Gastrocnemius medialis (tissue), 4 donors: ENCODE data around the gene GNAI3.

ENCODE experiments used
- POLR2A ChIP-seq, 2 donors: fragments of 450-650 bp; IDR thresholded peaks; one replicate each; pipeline ENCODE4 v1.6.1; 2017; ENCODE audit warnings: antibody characterized with exemption in 2 of 2, mild to moderate bottlenecking in 2 of 2, moderate library complexity in 2 of 2
- TF ChIP-seq, protein P1 (sequence below), 5 experiments: fragments of 450-650 bp in 3 of 5; fragments of 200-600 bp in 2 of 5; sonication (generic) in 2 of 5; IDR thresholded peaks in 4 of 5; conservative IDR thresholded peaks in 1 of 5; 1 replicate in 4 of 5; 2 replicates in 1 of 5; pipeline ENCODE4 v1.5.1; 2016 to 2019; ENCODE audit warnings: antibody characterized with exemption in 5 of 5, mild to moderate bottlenecking in 3 of 5, moderate library complexity in 3 of 5

GRCh38 chr1:109616391-109616790 lies 68.0 kb downstream of the GNAI3 start:
- TF ChIP-seq POLR2A (IDR thresholded peaks at IDR 0.05): no peak
- TF ChIP-seq, protein P1, sequence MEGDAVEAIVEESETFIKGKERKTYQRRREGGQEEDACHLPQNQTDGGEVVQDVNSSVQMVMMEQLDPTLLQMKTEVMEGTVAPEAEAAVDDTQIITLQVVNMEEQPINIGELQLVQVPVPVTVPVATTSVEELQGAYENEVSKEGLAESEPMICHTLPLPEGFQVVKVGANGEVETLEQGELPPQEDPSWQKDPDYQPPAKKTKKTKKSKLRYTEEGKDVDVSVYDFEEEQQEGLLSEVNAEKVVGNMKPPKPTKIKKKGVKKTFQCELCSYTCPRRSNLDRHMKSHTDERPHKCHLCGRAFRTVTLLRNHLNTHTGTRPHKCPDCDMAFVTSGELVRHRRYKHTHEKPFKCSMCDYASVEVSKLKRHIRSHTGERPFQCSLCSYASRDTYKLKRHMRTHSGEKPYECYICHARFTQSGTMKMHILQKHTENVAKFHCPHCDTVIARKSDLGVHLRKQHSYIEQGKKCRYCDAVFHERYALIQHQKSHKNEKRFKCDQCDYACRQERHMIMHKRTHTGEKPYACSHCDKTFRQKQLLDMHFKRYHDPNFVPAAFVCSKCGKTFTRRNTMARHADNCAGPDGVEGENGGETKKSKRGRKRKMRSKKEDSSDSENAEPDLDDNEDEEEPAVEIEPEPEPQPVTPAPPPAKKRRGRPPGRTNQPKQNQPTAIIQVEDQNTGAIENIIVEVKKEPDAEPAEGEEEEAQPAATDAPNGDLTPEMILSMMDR (IDR thresholded peaks at IDR 0.05 in 4 of 5, conservative IDR thresholded peaks at IDR 0.05 in 1 of 5): no peak
